BJ (cell line): ENCODE measurements around the gene REEP6. TPM values are rescaled to one million over a fixed set of nuclear protein-coding genes. Genes with fewer than 3 reads are reported as not detected.
"Not testable (repeated sequence)": the region's sequence is repeated elsewhere in the genome, so short reads cannot be mapped to it uniquely, and the experiment has no call there.

Experiments used
- CTCF ChIA-PET: fragments of 350-600 bp; formaldehyde crosslinking; extraction: SDS; loops from one replicate; lab custom pipeline; 2021; ENCODE audit warnings: antibody characterized with exemption, inconsistent platforms; lab: Yijun Ruan, JAX
- POLR2A ChIA-PET: fragments of 300-600 bp; sonication (Branson Sonifier 250); formaldehyde crosslinking; extraction: SDS; loops from one replicate; lab custom pipeline; 2021; ENCODE audit warnings: antibody characterized with exemption; lab: Charles Lee
- DNase-seq: peaks from one replicate; pipeline ENCODE4 v3.0.0-alpha.2; 2011; ENCODE audit warnings: low read depth
- H3K27me3 ChIP-seq: 2 replicates; pipeline ENCODE4 v1.6.0; 2011; ENCODE audit warnings: low read length; ENCODE audit not compliant: control insufficient read depth, insufficient read depth
- H3K36me3 ChIP-seq: 2 replicates; pipeline ENCODE4 v1.5.1; 2011; ENCODE audit warnings: low read length; ENCODE audit not compliant: control insufficient read depth, insufficient read depth
- H3K4me3 ChIP-seq: 2 replicates; pipeline ENCODE4 v1.5.1; 2011; ENCODE audit warnings: low read depth, mild to moderate bottlenecking, control low read depth, low read length
- polyA plus RNA-seq: library from polyadenylated mRNA; depleted of rRNA; stranded (reverse); fragments of >200 nt; gene quantifications from 2 replicates; pipeline ENCODE4 v1.2.3, GENCODE V29; 2011
- TF ChIP-seq, protein P1 (sequence below): IDR thresholded peaks from 2 replicates; pipeline ENCODE4 v1.5.1; 2011; ENCODE audit warnings: low read depth, mild to moderate bottlenecking, control low read depth, inconsistent platforms, low read length, moderate library complexity; ENCODE audit not compliant: insufficient read depth

REEP6 gene
- polyA plus RNA-seq, 1 experiment = 3.1 TPM

DNA sequence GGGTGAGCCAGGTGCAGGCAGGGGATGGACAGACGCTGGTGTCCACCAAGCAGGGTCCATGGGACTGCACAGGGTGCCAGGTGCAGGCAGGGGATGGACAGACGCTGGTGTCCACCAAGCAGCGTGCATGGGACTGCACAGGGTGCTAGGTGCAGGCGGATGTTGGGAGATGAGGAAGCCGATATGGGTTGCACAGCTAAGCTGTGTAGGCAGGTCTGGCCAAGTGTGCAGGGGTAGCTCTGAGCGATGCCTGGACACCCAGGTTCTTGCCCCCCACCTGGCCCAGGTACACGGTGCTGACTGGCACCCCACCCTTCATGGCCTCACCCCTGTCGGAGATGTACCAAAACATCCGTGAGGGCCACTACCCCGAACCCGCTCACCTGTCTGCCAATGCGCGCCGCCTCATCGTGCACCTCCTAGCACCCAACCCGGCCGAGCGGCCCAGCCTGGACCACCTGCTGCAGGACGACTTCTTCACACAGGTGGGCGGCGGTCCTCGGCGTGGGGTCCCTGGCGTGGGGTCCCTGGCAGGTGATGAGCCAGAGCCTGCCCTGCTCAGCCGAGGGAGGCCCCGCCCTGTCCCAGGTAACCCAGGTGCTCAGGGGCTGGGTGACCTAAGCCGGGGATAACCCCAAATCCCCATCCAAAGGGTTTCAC is 36.8 kb downstream of the REEP6 start:
- no peak for DNase-seq
- TF ChIP-seq, protein P1, sequence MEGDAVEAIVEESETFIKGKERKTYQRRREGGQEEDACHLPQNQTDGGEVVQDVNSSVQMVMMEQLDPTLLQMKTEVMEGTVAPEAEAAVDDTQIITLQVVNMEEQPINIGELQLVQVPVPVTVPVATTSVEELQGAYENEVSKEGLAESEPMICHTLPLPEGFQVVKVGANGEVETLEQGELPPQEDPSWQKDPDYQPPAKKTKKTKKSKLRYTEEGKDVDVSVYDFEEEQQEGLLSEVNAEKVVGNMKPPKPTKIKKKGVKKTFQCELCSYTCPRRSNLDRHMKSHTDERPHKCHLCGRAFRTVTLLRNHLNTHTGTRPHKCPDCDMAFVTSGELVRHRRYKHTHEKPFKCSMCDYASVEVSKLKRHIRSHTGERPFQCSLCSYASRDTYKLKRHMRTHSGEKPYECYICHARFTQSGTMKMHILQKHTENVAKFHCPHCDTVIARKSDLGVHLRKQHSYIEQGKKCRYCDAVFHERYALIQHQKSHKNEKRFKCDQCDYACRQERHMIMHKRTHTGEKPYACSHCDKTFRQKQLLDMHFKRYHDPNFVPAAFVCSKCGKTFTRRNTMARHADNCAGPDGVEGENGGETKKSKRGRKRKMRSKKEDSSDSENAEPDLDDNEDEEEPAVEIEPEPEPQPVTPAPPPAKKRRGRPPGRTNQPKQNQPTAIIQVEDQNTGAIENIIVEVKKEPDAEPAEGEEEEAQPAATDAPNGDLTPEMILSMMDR = no peak
- POLR2A ChIA-PET = no interaction called here
- Histone ChIP-seq H3K36me3 (no peaks in the 10 kb centered on the region), H3K27me3 (peaks cover 16% of the 10 kb centered on the region), H3K4me3 (no peak overlapping the region)
- CTCF ChIA-PET = no interaction called here

DNA sequence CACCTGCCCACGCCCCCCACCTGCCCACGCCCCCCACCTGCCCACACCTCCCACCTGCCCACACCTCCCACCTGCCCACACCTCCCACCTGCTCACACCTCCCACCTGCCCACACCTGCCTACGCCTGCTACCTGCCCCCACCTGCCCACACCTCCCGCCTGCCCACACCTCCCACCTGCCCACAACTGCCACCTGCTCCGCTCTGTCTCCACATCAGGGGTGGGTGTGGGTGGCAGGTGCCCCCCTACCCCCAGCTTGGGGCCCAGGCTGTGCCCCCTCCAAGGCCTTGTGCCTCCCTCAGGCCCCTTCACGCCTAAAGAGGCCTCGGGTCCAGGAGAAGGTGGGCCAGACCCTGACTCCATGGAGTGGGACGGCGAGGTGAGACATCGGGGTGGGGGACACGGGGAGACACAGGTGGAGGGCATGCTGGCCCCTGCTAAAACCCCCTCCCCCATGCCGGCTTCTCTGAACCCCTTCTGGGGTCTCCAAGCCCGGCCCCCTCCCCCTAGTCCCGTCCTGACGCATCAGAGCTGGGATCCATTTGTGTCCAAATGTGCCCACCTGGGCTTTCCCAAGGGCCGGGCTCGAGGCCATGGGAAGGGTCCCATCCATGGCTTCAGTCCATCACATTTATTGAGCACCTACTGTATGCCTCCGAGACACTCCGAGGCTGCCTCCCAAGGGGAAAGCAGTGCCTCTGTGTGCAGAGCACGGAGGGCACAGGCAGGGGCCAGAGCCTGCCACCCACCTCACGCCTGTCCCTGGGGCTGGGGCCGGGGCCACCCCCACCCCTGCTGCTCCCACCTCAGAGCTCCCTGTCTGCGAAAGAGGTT is 37.8 kb downstream of the REEP6 start:
- no peak for DNase-seq
- Histone ChIP-seq H3K27me3 (peaks cover 9% of the 10 kb centered on the region), H3K4me3 (no peak overlapping the region), H3K36me3 (no peaks in the 10 kb centered on the region)
- ChIA-PET CTCF (no interaction called here), POLR2A (no interaction called here)
- TF ChIP-seq, protein P1 = no peak

DNA sequence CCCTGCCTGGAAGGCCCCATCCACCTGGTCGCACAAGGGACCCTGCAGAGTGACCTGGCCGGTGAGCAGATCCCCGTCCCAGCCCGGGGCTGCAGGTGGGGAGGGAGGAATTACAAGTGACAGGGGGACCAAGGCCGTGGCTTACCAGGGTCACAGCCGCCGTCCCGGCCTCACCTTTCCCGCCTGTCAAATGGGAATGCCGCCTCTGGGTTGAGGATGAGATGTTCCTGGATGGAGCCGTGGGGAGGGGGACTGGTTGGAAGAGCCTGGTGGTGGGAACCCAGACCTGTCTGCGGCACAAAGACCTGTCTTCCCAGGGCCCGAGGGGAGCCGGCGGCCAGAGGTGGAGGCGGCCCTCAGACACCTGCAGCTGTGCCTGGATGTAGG is 38.4 kb downstream of the REEP6 start:
- DNase-seq = no peak
- H3K36me3 ChIP-seq = no peaks in the 10 kb centered on the region
- H3K27me3 ChIP-seq = peaks cover 7% of the 10 kb centered on the region
- ChIA-PET POLR2A (no interaction called here), CTCF (no interaction called here)
- H3K4me3 ChIP-seq = no peak overlapping the region
- TF ChIP-seq, protein P1 = no peak

DNA sequence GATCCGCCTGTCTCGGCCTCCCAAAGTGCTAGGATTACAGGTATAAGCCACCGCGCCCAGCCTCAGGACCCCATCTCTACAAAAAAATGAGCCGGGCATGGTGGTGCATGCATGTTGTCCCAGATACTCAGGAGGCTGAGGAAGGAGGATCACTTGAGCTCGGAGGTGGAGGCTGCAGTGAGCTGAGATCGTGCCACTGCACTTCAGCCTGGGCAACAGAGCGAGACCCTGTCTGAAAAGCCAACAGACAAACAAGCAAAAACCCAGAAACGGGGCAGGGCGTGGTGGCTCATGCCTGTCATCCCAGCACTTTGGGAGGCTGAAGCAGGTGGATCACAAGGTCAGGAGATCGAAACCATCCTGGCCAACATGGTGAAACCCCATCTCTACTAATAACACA is 39.9 kb downstream of the REEP6 start:
- POLR2A ChIA-PET, H3K36me3 ChIP-seq, H3K4me3 ChIP-seq, H3K27me3 ChIP-seq, DNase-seq: not testable (repeated sequence)
- CTCF ChIA-PET = interaction anchor here (0.6 to 1.6 kb wide), 3 partner anchors 15 to 142 kb away, joined by 3 to 6 read pairs (median 4); no protein-coding TSS in a partner anchor

DNA sequence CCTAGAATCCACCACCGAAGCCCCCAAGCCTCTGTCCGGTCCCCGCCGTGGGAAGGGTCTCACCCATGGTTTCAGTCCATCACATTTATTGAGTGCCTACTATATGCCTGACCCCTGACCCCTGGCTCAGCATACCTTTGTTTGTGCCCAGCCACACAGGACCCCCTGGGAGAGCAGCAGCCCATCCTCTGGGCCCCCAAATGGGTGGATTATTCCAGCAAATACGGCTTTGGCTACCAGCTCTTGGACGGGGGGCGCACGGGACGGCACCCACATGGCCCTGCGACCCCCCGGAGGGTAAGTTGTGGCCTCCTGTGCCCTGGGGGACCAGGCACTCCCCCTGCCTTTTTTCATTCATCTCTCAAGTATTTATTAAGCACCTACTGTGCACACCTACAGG is 40.6 kb downstream of the REEP6 start:
- CTCF ChIA-PET = interaction anchor here (1.5 to 3.1 kb wide), 2 partner anchors 15 to 141 kb away, joined by 3 to 13 read pairs; no protein-coding TSS in a partner anchor
- Histone ChIP-seq H3K36me3 (no peaks in the 10 kb centered on the region), H3K27me3 (no peaks in the 10 kb centered on the region; the same call in 1 of the 2 replicates), H3K4me3 (no peak overlapping the region)
- TF ChIP-seq, protein P1 = no peak
- POLR2A ChIA-PET = no interaction called here
- DNase-seq = no peak
